ENCODE results near the gene DLGAP3.
A peak's percentile ranks its signal among the peaks of the same experiment; 100 is the strongest.

The DLGAP3 gene

DNA sequence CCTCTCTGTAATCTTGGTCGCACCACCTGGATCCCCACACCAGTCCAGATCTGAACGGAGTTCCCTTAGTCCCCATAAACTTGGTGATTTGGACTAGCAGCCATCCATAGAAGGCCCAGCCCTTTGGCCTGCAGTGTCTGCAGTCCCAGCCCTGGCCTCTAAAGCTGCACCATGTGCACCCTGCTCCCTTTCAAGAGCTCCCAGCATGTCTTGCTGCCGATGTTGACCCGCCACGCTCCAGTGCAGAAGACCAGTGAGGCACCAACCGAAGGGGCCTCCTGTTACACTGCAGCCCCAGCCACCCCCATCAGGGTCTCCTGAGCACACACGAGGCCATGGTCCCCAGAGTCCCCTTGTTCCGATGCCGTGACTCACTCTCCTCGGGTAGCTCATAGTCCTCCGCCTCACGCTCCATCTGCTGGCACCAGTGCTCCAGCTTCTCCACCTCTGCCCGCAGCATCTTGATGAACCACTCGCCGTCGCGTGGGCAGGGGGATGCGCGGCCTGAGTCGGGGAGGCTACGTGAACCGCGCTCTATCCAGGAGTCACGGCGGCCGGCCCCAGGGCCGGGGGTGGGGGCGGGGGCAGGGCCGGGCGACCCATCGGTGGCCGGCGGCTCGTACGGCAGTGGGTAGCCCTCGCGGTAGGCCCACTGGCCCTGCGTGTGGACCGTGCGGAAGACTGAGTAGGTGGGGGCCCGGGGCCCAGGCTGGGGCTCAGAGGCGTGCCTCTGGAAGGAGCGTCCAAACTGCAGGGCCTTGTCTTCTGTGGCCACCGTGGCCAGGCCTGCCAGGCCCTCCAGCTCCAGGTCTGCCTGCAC lies 61.0 kb downstream of the DLGAP3 start:
- DNase-seq (ENCODE audit: low read depth in 1 of 2, low spot score in 1 of 2): no peak

DNA sequence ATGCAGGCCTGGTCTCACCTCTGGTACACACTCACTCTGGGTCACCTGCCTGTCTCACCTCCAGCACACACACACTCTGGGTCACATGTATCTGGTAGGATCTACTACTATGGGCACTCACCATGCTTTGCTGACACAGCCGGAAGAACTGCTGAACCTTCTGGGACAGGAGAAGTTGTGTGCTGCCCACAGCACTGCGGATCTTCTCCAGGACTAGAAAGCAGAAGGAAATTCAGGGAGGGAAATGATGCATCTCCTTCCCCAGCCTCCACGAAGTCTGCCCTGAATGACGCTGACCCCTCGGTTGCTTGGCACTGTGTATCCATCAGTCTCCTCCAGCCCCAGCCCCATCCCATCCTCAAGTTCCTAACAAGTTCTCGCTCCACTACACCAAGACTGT lies 62.0 kb downstream of the DLGAP3 start:
- DNase-seq (ENCODE audit: low read depth in 1 of 2, low spot score in 1 of 2): no peak

DNA sequence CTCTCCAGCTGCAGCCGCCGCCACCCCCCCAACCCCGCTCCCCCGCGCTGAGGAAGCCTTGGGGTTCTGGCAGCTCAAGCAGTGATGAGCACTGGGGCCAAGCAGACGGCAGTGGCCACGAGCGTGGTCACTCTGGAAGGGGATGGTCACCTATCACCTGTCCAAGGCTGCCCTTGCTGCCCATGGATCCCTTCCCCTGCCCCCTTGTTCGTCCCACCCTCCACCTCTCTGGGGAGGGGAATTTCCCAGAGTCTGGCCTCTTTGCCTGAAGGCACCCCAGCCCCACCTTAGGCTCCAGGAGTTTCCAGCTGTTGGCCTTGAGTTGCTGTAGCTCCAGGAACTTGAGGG lies 62.7 kb downstream of the DLGAP3 start:
- no peak for DNase-seq (ENCODE audit: low read depth in 1 of 2, low spot score in 1 of 2)

DNA sequence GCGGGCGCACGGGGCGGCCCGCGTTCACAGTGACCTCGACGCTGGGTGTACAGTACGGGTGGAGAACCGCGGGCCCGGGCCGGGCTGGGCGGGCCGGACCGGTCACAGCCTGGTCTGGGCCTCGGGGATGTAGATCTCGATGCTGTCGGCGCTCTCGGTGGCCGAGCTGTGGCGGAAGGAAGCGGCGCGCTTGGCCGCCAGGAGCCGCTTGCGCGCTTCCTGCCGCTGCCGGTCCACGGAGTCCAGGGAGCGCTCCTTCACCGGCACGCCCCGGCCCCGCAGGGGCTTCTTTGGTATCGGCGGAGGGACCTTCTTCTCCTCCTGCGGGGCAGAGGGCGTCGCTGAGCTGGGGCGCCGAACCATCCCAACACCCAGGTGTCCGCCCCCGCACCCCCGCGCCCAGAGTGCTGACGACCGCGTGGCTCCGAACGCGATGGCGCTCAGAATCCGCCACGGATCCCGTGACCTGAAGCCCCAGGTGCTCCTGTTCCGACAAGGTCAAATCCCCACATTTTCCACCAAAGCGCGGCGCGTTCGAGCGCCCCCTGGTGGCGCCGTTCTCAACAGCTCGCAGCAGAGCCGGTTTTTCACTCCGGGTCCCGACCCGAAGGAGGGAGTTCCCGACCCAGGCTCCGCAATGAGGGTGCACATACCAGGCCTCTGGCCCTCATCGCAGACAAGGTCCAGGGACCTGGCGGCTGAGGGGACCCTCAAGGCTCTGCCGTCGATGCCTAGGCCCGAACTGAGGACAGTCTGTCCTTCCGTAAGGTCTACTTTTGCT lies 63.3 kb downstream of the DLGAP3 start:
- peak; percentile 91 to 97 for DNase-seq (ENCODE audit: low read depth in 1 of 2, low spot score in 1 of 2)

DNA sequence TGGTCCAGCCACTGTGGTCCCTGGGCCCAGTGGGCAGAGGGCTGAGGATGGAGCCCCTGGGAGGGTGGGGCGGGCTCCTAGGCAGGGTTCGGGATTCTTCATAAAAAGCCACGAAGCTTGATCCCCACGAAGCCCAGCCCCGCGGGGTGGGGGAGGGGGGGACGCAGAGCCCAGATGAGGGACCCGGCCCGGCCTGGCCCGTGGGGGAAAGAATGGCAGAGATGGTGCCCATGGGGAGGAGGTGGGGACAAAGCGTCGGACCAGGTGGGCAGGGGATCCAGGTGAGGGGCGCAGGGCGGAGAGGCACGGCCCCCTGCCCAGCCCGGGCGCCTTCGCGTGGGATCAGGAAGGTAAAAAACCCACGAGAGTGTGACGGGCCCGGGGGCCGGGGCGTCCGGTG lies 63.9 kb downstream of the DLGAP3 start:
- DNase-seq (ENCODE audit: low read depth in 1 of 2, low spot score in 1 of 2): no peak

DNA sequence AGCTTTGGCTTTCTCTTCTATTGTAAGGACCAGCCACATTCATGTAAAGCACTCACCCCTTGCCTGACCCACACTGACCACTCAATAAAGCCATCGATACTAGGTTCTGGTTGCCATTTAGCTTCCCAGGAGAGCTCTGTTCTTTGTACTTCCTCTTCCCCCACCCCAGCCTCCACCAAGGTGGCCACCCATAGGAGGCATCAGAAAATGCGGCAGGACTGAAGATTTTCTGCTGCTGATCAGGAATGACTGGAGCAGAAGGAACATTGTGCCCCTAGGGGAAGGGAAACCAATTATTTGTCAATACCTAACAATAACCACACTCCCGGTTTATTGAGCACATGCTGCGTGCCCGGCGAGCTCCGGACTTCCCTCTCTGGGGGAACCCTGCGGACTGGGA lies 64.7 kb downstream of the DLGAP3 start:
- no peak for DNase-seq (ENCODE audit: low read depth in 1 of 2, low spot score in 1 of 2)

DNA sequence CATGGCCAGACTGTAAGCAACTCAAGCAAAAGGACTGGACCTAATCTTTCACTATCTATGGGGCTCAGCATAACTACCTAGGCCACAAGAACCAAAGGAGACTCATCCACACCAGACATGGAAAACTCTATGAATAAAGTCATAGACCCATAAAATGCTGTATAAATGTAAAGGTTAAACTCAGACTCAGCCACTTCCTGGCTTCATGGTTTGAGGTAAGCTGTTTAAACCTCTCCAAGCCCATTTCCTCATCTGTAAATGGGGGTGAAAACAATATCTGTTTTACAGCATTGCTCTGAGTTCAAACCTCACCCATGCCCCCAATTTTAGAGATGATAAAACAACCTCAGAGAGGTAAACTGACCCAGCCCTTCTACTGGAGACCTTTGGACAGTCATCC lies 65.9 kb downstream of the DLGAP3 start:
- DNase-seq (ENCODE audit: low read depth in 1 of 2, low spot score in 1 of 2): no peak

DNA sequence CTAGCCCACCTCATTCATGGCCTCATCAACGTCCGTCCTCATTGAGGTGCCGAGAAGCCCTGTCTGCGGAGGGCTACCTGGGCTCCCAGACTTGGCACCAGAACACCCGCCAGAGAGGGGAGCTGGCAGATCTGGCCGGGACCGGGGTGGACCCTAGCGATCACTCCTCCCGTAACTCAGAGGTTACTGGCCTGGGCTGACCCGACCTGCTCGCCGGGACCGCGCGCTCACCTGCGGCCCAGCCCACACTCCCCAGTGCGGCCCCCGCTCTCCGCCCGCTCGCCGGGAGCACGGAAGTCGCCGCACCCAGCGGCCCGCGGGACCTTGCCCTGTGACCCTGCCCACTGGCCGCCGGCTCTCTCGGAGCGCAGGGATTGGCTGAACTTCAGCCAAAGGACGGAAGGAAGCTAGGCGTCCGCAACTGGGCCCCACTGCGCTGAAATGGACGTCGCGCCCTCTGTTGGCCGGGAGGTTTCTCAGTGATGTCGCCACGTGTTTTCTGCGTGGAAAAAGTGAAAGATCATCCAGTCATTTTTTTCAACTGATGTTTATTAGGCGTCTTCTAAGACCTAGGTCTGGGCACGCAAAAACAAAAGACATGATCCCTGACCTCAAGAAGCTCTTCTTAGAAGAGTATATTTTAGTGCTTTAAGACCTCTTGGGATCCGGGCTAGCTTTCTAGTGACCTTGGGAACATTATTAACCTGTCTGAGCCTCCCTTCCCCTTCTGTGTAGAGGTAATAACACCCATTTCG lies 69.8 kb downstream of the DLGAP3 start, which contains the start of gene SMIM12:
TSS of gene SMIM12 (minus strand) at position 304 of the 755 bp plus-strand sequence. CDS start 3,772 bp downstream, outside the sequence.
- DNase-seq (ENCODE audit: low read depth in 1 of 2, low spot score in 1 of 2): peak; percentile 83 to 86

DNA sequence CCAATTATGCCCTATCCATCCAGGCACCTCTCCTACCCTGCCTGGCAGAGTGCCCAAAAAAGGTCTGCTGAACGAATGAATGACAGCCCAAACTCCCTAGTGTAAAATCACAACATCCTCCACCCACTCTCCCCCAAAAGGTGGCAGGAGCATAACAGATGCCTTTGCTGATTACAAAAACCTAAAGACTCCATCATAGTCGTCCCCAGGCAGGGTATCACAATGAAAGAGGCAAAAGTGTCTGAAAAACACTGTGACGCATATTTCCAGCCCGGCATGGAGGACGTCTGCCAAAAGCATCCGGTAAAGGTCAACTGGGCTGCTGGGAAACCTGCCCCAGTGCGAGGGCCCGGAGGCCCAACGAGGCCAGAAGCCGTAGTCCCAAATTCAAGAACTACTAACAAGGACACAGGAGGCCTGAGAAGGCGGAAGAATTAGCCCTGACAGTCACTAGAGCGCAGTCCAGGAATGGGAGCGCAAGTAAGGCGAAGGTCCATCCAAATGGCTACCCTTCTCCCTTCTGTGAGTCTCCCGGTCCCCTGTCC lies 70.5 kb downstream of the DLGAP3 start:
- no peak for DNase-seq (ENCODE audit: low read depth in 1 of 2, low spot score in 1 of 2)

DNA sequence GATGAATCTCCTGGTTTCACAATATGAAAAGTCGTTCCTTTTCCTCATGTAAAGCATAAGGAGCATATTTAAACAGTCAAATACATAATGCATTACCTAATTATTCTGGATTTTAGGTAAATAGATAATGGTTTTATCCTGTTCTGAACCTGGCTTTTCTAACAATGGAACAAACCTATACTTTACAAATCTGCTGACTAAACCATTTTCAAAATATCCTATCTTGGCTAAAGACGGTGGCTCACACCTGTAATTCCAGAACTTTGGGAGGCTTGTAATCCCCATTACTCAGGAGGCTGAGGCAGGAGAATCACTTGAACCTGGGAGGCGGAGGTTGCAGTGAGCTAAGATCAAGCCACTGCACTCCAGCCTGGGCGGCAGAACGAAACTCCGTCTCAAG lies 72.8 kb downstream of the DLGAP3 start:
- DNase-seq (ENCODE audit: low read depth in 1 of 2, low spot score in 1 of 2): no peak

DNA sequence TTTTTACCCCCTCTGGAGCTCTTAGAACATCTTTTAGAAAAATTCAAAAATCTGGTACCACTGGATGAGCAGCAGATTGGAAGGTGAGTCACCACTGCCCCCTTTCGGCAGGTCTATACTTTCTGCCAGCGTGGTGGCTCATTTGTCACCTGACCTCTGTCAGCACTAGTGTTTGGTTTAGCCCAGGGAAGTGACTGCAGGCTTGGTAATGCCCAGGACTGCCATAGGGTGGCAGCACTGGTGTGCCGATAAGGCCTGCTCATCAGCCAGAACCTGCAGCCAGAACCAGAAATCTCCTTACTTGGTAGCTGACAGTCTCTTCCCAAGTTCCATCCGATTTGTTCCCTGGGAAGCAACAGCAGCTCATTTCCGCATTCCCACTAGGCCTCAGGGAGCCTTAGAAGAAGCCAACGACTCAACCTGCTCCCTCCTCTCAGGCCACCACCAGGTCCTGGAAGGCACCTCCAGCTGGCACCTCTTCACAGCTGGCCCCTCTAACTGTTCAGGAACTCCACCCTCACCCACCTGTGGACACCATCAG lies 76.7 kb downstream of the DLGAP3 start:
- DNase-seq (ENCODE audit: low read depth in 1 of 2, low spot score in 1 of 2): peak; percentile 69 to 81

DNA sequence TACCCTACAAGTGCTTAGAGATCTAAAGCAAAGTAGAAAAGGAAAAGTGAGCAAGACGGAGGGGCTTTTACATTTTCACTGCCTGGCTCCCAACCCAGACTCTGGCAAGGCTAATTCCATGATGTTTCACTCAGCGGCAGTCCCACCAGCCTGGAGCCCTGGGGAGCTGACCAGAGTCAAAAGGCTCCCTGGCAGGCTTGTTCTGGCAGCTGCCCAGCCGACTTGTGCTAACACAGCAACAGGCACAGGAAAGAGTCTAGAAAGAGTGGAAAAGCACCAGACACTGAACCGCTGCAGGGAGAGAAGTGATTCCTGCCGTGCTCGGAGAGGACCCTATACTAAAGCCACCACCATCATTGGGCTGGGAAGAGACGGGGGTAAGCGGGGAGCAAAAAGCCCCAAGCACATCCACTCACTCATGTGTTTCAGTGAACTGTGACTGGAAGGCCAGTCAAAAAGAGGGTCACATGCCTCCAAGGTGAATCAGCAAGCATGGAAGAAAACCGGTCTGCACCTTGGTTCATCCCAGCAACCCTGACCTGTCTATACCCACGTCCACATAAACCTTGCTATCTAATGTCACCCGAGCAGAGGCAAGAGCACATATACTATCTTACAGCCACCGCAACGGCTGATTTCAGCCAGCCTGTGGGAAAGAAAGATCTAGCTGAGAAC lies 77.9 kb downstream of the DLGAP3 start:
- DNase-seq (ENCODE audit: low read depth in 1 of 2, low spot score in 1 of 2): no peak

DNA sequence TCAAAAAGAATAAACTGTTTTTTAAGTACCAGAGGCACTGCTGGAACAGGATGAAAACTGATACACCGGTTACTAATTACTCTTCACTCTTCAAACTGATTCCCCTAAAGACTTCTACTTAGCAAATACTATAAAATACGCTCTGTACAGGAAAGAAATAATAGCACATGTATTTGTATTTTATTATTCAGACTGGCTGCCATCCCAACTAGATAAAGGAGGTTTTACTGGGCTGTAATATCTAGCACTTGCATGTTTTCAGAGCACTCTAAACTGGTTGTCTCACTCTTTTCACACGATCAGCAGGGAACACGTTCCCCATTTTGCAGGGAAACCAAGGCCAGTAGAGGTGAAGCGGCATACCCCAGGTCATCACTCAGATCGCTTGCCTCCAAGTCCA lies 79.1 kb downstream of the DLGAP3 start:
- no peak for DNase-seq (ENCODE audit: low read depth in 1 of 2, low spot score in 1 of 2)

DNA sequence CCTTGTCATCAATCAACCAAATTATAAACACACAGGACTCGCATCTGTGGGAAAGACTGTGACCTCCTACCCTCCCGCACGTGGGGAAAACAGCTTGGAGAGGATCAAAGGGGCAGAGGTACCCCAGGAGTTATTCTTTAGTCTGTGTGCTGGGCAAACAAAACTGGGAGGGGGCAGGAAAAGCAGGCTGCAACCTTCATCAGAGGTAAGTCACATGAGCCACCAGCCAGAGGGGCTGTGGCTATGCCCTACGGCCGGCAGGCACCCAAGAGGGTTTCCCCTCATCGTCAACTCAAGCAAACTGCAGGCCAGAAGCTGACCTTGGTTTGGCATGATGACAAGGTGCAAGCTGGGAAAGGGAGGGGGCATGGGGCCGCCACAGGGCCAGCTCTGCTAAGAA lies 82.4 kb downstream of the DLGAP3 start:
- no peak for DNase-seq (ENCODE audit: low read depth in 1 of 2, low spot score in 1 of 2)

DNA sequence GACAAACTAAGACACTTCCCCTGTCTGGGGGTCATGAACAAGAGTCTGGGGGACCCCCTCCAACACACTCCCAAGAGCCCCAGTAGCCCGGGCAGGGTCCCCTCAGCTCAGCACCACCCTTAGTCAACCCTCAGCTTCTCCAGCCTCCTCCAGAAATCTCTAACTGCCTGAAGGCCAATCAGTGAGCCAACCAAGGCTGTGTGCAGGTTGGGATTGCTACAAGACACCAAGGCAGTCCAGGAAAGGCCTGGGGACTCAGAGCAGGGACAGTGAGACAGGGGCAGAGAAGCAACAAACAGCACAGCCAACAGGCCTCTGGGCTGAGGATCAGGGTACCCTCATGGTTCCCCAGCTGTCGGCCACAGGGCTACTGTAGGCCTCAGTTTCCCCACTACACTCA lies 83.2 kb downstream of the DLGAP3 start:
- DNase-seq (ENCODE audit: low read depth in 1 of 2, low spot score in 1 of 2): no peak

DNA sequence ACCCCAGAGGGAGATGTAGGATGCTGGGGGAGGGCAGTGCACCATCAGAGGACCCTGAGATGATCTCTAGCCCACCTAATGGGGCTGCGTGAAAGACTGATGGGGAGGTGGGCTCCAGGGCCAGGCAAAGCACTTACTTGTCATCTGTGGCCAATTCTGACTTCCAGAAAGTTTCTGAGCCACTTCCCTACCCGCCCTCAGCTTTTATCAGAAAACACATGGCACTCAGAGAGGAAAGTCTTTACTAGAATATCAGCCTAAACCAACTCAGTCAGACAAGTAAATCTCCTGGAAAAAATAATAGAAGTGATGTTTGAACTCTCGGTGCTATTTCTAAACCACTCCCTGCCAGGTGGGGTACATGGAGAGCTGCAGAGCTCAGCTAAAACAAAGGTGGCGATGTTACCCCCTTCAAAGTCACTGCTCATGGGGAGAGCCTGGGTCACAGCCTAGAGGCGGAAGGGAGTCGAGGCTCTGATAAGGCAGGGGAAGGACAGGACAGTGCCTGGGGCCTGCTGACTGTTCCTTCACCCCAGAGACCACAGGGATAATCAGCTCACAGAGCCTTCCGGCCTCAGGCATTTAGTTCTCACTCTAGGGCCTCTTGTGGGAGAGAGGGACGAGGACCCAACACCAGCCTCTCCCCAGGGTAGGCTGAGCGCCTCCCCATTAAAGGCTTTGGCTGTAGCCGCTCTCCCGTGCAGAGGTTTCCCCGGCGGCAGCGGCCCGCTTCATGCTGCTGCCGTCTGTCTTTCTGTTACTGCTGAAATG lies 84.1 kb downstream of the DLGAP3 start:
- no peak for DNase-seq (ENCODE audit: low read depth in 1 of 2, low spot score in 1 of 2)

DNA sequence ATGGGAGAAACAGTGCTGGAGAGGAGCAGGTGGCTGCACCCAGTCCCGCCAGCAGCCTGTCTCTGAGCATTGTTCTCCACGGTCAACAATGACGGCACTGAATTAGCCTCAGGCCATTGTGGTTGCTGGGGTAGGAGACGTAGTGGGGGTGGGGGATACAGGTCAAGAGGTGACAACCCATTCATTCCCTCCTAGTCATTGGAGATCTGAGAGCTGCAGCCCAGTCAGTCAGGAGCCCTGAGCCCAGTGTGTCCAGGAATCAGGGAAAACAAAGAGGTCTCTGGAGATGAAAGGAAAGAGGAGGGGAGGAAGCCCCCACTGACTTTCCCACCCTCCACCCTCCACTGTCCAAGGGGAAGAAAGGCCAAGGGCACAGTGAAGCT lies 85.2 kb downstream of the DLGAP3 start:
- no peak for DNase-seq (ENCODE audit: low read depth in 1 of 2, low spot score in 1 of 2)

DNA sequence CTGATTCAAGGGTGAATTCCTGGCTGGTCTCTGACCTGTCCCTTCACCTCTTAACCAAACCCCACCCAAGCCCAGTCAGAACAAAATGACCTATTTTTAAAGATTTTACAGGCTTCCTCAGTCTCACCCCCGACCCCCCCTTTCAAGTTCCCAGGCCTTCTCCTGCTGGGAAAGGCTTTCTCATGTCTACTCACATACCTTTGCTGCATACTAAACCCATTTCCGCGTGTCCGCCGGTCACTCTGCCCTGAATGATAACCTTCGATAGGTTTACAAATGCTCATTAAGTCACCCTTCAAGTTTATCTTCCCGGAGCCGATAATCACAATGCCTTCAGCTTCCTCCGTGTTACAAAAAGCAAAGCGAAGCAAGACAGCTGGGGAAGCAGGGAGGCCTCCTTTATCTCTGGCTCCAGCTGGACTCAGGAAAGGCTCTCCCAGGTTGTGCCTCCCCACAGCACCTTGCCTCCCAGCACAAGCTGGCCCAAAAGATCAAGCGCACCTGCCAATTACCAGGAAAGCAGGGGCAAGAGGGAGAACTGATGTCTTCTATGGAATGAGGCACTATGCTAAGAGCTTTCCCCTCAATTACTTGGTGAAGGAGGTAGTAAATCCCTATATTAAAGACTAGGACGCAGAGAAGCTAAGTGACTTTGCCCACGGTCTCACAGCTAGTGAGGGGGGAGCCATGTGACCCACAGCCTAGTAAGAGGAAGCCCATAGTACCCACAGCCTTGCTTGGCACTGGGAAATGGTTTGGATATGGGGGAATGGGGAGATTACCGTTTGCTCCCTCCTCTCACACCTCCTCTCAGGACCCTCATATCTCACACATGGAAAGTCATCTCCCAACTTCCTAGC lies 85.8 kb downstream of the DLGAP3 start:
- no peak for DNase-seq (ENCODE audit: low read depth in 1 of 2, low spot score in 1 of 2)

DNA sequence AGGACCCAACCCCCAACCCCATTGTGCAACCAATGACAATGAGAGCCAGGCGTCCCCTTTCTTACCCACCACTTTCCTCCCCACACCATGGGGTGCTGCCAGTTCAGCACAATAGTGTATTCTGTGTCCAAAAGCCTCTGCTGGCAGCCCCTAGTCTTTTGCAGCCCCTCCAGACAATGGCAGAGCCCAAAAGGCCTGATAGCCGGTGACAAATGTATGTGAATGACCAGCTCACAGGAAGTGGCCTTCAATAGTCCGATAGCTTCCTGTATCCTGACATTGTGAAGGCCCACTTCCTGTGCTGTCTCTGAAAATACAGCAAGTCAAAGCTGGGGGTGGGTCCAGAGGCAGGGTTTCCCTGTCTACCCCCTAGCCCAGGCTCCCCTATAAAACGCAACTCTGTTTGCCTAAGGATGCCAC lies 86.5 kb downstream of the DLGAP3 start:
- no peak for DNase-seq (ENCODE audit: low read depth in 1 of 2, low spot score in 1 of 2)

All from stimulated activated CD4-positive, alpha-beta T cell treated with anti-CD3 and anti-CD28 coated beads, Interleukin-15, amount 100 ng/mL, for 1 hour (primary cell).